HEK293T (cell line): ENCODE results near the gene ESYT3.

Experiments used
- ARNT ChIP-seq: fragments of 450-650 bp; IDR thresholded peaks from 2 replicates; pipeline ENCODE4 v1.6.1; 2017; ENCODE audit warnings: mild to moderate bottlenecking
- BHLHE40 ChIP-seq: fragments of 450-650 bp; IDR thresholded peaks from 2 replicates; pipeline ENCODE4 v1.6.1; 2016; ENCODE audit warnings: mild to moderate bottlenecking, moderate library complexity, borderline replicate concordance
- ELF4 ChIP-seq: fragments of 450-650 bp; IDR thresholded peaks from 2 replicates; pipeline ENCODE4 v1.6.1; 2017; ENCODE audit warnings: antibody characterized with exemption
- FOXK2 ChIP-seq: fragments of 450-650 bp; IDR thresholded peaks from 2 replicates; pipeline ENCODE4 v1.6.1; 2016; ENCODE audit warnings: mild to moderate bottlenecking
- FOXM1 ChIP-seq: fragments of 450-650 bp; IDR thresholded peaks from 2 replicates; pipeline ENCODE4 v1.6.1; 2017; ENCODE audit warnings: mild to moderate bottlenecking, borderline replicate concordance
- HDGF ChIP-seq: fragments of 450-650 bp; IDR thresholded peaks from 2 replicates; pipeline ENCODE4 v1.6.1; 2017; ENCODE audit warnings: antibody characterized with exemption, borderline replicate concordance
- TF ChIP-seq, protein P1 (sequence below): fragments of 450-650 bp; IDR thresholded peaks from 2 replicates; pipeline ENCODE4 v1.6.1; 2016

DNA sequence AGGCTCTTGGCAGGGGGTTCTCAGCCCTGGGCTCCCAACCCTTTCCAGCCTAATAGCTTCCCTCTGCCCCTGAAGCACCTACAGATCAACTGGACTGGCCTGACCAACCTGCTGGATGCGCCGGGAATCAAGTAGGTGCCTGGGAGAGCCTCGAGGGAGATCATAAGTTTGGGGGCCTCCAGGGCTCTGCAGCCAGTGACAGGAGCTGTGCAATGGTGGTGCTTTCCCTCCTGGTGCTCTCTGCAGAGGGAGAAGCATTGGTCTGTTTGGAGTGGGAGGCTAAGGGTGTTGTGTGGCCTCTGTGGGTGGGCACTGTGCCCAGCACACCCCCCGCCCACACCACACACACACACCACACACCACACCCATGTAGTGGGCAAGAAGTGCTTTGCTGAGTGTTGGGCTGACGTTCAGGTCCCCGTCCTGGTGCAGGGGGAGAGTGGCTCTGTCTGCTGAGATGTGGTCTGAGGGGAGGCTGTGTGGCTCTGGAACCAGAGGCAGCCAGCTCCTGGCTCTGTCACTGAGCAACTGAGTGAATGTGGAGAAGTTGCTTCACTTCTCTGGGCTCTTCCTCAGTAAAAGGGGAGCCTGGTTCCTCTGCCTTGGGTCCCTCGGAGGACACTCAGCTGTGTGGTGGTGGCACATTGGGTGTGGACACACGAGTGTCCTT is 26.3 kb downstream of the ESYT3 start:
- TF ChIP-seq, protein P1, sequence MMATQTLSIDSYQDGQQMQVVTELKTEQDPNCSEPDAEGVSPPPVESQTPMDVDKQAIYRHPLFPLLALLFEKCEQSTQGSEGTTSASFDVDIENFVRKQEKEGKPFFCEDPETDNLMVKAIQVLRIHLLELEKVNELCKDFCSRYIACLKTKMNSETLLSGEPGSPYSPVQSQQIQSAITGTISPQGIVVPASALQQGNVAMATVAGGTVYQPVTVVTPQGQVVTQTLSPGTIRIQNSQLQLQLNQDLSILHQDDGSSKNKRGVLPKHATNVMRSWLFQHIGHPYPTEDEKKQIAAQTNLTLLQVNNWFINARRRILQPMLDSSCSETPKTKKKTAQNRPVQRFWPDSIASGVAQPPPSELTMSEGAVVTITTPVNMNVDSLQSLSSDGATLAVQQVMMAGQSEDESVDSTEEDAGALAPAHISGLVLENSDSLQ = no peak
- TF ChIP-seq FOXM1 (no peak), ARNT (no peak), HDGF (no peak), FOXK2 (no peak), BHLHE40 (no peak), ELF4 (no peak)
